Measurements from ENCODE around the gene SYT8. TPM values are rescaled to one million over a fixed set of nuclear protein-coding genes. Genes with fewer than 3 reads are reported as not detected.

Gene SYT8
- total RNA-seq, 1 experiment from 2014 or later = not detected

- H3K27me3 ChIP-seq (ENCODE audit: insufficient read depth, low read length) = no peaks in the 10 kb centered on the region
- H4K5ac ChIP-seq (ENCODE audit: insufficient read length, low read depth, low read length) = no peak overlapping the region
- no peak overlapping the region; a peak in 1 of 7 replicates for H3K27ac Mint-ChIP-seq
- H3K9me3 Mint-ChIP-seq = no peaks in the 10 kb centered on the region
- no peak overlapping the region for H3K14ac ChIP-seq (ENCODE audit: insufficient read depth, low read length)
- peaks cover 2 to 4% of the 10 kb centered on the region in 2 experiments; a peak in 1 of 4 replicates for H3K4me1 Mint-ChIP-seq
- H2BK120ac ChIP-seq (ENCODE audit: low read depth, low read length, poor library complexity, severe bottlenecking) = no peak overlapping the region
- H4K20me1 ChIP-seq (ENCODE audit: control insufficient read depth, insufficient read depth, insufficient read length) = no peaks in the 10 kb centered on the region
- H3K9ac ChIP-seq (ENCODE audit: extremely low read depth, insufficient read length, low read length) = no peak overlapping the region
- H2AK5ac ChIP-seq (ENCODE audit: insufficient read length, low read length) = no peak overlapping the region
- no peak overlapping the region for H2BK20ac ChIP-seq (ENCODE audit: low read depth, low read length, poor library complexity, severe bottlenecking)
- H2BK5ac ChIP-seq (ENCODE audit: insufficient read length, low read length) = no peak overlapping the region
- WGBS (ENCODE audit: extremely low coverage, insufficient read length, low lambda C conversion rate) = no CpG with 5 or more reads among the region's 9 CpGs
- H3K18ac ChIP-seq (ENCODE audit: insufficient read length, low read depth, low read length) = no peak overlapping the region
- H4K8ac ChIP-seq (replicated peaks; ENCODE audit: insufficient read length, low read depth, low read length) = no peak overlapping the region
- H2AFZ ChIP-seq (ENCODE audit: low read length) = no peak overlapping the region
- H3T11ph ChIP-seq (ENCODE audit: low read length) = no peak overlapping the region
- no peaks in the 10 kb centered on the region for H3K36me3 Mint-ChIP-seq (ENCODE audit: insufficient read depth in 1 of 3, low read depth in 3 of 3)
- H3K9me3 ChIP-seq (ENCODE audit: control insufficient read depth, low read depth, low read length) = no peaks in the 10 kb centered on the region
- no peaks in the 10 kb centered on the region for H3K23me2 ChIP-seq (ENCODE audit: insufficient read length, low read depth, low read length, poor library complexity, severe bottlenecking)
- no peak overlapping the region for H3K4ac ChIP-seq (ENCODE audit: low read depth, low read length)
- no peak overlapping the region for H2BK12ac ChIP-seq (ENCODE audit: insufficient read length, low read depth, low read length)
- H4K91ac ChIP-seq (ENCODE audit: insufficient read length, low read depth, low read length) = no peak overlapping the region
- H3K4me1 ChIP-seq (ENCODE audit: insufficient read depth, low read length) = no peaks in the 10 kb centered on the region
- H3K23ac ChIP-seq (ENCODE audit: insufficient read length, low read depth, low read length) = no peak overlapping the region
- H3K27ac ChIP-seq (ENCODE audit: insufficient read length, low read depth, low read length) = no peak overlapping the region
- DNase-seq = no peak
- H3K27me3 Mint-ChIP-seq (ENCODE audit: low read depth) = peaks cover 2% of the 10 kb centered on the region; the same call in 1 of the 2 replicates
- H3K56ac ChIP-seq (ENCODE audit: insufficient read length, low read depth, low read length) = no peak overlapping the region
- H3K79me1 ChIP-seq (ENCODE audit: insufficient read depth, low read depth, low read length, poor library complexity, severe bottlenecking) = no peaks in the 10 kb centered on the region
- H3K4me2 ChIP-seq (ENCODE audit: insufficient read depth, insufficient read length, low read length) = no peak overlapping the region
- no peaks in the 10 kb centered on the region for H3K79me2 ChIP-seq (ENCODE audit: insufficient read depth, low read length)
- H2BK15ac ChIP-seq (ENCODE audit: low read depth, low read length) = no peak overlapping the region
- no peak overlapping the region for H3K4me3 Mint-ChIP-seq
- TF ChIP-seq CTCF (conservative IDR thresholded peaks at IDR 0.05) = no peak
Measured at GRCh38 chr11:1880746-1881441, 46.1 kb downstream of the SYT8 start.

All from H9 (cell line).